Uterus (tissue), 2 donors: ENCODE results near the gene PPP4R1.

ENCODE experiments used
- POLR2A ChIP-seq, 2 donors: fragments of 450-650 bp; IDR thresholded peaks; one replicate each; pipeline ENCODE4 v1.6.1; 2016; ENCODE audit warnings: antibody characterized with exemption in 2 of 2, mild to moderate bottlenecking in 1 of 2, moderate library complexity in 1 of 2
- TF ChIP-seq, protein P1 (sequence below), 4 experiments: fragments of 200-600 bp in 2 of 4; fragments of 450-650 bp in 2 of 4; sonication (generic) in 2 of 4; IDR thresholded peaks; one replicate each; pipeline ENCODE4 v1.5.1; 2016 to 2019; ENCODE audit warnings: antibody characterized with exemption in 4 of 4, mild to moderate bottlenecking in 2 of 4, moderate library complexity in 1 of 4

DNA sequence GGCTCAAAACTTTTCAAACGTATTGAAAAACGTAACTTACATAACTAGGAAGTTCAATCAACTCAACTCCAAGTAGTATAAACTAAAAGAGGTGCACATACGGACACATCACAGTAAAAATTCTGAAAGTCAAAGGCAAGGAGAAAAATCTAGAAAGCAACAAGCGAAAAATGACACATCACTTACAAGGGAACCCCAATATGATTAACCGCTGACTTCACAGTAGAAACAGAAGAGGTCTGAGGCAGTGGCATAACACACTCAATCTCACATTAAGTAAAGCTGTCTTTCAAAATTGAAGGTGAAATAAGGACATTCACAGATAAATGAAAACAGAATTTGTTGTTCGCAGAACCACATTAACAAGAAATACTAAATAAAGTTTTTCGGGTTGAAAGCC lies 32.7 kb downstream of the PPP4R1 start:
- TF ChIP-seq, protein P1, sequence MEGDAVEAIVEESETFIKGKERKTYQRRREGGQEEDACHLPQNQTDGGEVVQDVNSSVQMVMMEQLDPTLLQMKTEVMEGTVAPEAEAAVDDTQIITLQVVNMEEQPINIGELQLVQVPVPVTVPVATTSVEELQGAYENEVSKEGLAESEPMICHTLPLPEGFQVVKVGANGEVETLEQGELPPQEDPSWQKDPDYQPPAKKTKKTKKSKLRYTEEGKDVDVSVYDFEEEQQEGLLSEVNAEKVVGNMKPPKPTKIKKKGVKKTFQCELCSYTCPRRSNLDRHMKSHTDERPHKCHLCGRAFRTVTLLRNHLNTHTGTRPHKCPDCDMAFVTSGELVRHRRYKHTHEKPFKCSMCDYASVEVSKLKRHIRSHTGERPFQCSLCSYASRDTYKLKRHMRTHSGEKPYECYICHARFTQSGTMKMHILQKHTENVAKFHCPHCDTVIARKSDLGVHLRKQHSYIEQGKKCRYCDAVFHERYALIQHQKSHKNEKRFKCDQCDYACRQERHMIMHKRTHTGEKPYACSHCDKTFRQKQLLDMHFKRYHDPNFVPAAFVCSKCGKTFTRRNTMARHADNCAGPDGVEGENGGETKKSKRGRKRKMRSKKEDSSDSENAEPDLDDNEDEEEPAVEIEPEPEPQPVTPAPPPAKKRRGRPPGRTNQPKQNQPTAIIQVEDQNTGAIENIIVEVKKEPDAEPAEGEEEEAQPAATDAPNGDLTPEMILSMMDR (IDR thresholded peaks at IDR 0.05), result no peak
- no peak for TF ChIP-seq POLR2A (IDR thresholded peaks at IDR 0.05)
